Tibial artery (tissue), 4 donors: ENCODE measurements around the gene TEX29.

Experiments
- DNase-seq, 2 donors: peaks; one replicate each; pipeline ENCODE4 v3.0.0-alpha.2; 2019
- H3K27ac ChIP-seq, 2 donors: fragments of 200-600 bp; sonication (generic) in 1 of 2; 1 replicate in 1 of 2; 2 replicates in 1 of 2; pipeline ENCODE4 v1.5.1; 2018 to 2019; ENCODE audit warnings: mild to moderate bottlenecking in 1 of 2
- H3K27me3 ChIP-seq, 2 donors: fragments of 200-600 bp; sonication (generic) in 1 of 2; one replicate each; pipeline versions ENCODE4 v1.5.1 to v1.6.0; 2016 to 2019
- H3K36me3 ChIP-seq, 3 donors: fragments of 200-600 bp; sonication (generic) in 2 of 3; one replicate each; pipeline ENCODE4 v1.5.1; 2016 to 2019; ENCODE audit warnings: mild to moderate bottlenecking in 2 of 3
- H3K4me1 ChIP-seq, 4 donors: fragments of 200-600 bp; sonication (generic) in 2 of 4; 1 replicate in 3 of 4; 2 replicates in 1 of 4; pipeline ENCODE4 v1.5.1; 2016 to 2019
- H3K4me3 ChIP-seq, 2 donors: fragments of 200-600 bp; sonication (generic) in 1 of 2; 1 replicate in 1 of 2; 2 replicates in 1 of 2; pipeline ENCODE4 v1.5.1; 2018 to 2019; ENCODE audit warnings: mild to moderate bottlenecking in 2 of 2
- H3K9me3 ChIP-seq, 3 donors: fragments of 200-600 bp; sonication (generic) in 1 of 3; one replicate each; pipeline ENCODE4 v1.5.1; 2016 to 2019
- CTCF ChIP-seq, 2 experiments: fragments of 200-600 bp in 1 of 2; fragments of 450-650 bp in 1 of 2; IDR thresholded peaks; one replicate each; pipeline ENCODE4 v1.5.1; 2017 to 2019; ENCODE audit warnings: antibody characterized with exemption in 2 of 2, mild to moderate bottlenecking in 1 of 2, moderate library complexity in 1 of 2
- intact Hi-C: fragments of 100-400 bp; cut with DNase I; formaldehyde crosslinking; loops from one replicate; pipeline ENCODE4 v1.15.0; 2023; ENCODE audit warnings: low total_unique reads

TEX29 gene

GRCh38 chr13:111313911-111314425, 6.5 kb upstream of the TEX29 start:
- no peak overlapping the region for H3K4me3 ChIP-seq

DNA sequence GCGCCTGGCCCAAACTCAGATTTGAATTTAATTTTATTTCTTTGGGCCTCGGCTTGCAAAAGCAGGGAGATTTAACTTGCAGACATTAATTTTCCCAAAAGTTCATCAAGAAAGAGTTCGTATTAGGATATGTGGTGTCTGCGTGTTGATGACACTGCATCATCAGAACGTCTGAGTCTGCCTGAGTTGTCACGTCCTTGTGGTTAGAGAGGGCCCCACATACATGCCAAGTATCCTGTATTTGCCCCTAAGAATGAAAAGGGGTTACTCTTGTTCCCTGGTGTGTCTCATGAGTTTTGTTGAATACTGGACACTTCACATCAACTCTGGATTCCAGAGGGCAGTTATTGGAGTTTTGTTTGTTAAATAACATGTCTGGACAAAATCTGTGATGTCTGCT, 5.6 kb upstream of the TEX29 start:
- no peak for TF ChIP-seq CTCF (IDR thresholded peaks at IDR 0.05)

More at GRCh38 chr13:111313911-111314425, 6.5 kb upstream of the TEX29 start:
- Histone ChIP-seq H3K27me3 (no peaks in the 10 kb centered on the region), H3K36me3 (peaks cover 11 to 38% (median 25%) of the 10 kb centered on the region in 3 donors), H3K9me3 (peaks cover 0 to 6% (median 4%) of the 10 kb centered on the region in 3 donors), H3K27ac (no peak overlapping the region), H3K4me1 (peaks cover 0 to 18% (median 7%) of the 10 kb centered on the region in 4 donors)
- DNase-seq: no peak
- intact Hi-C loops: no loop called here
- no peak for TF ChIP-seq CTCF (IDR thresholded peaks at IDR 0.05)

GRCh38 chr13:111315347-111315995, 5.0 kb upstream of the TEX29 start:
- TF ChIP-seq CTCF (IDR thresholded peaks at IDR 0.05): no peak
- intact Hi-C loops: no loop called here
- H3K9me3 ChIP-seq: peaks cover 0 to 6% (median 4%) of the 10 kb centered on the region in 3 donors
- no peak overlapping the region for H3K27ac ChIP-seq
- H3K4me1 ChIP-seq: peaks cover 0 to 18% (median 7%) of the 10 kb centered on the region in 4 donors
- H3K27me3 ChIP-seq: no peaks in the 10 kb centered on the region
- H3K36me3 ChIP-seq: peaks cover 11 to 37% (median 25%) of the 10 kb centered on the region in 3 donors
- DNase-seq: no peak
- no peak overlapping the region for H3K4me3 ChIP-seq

More for the DNA sequence above, 5.6 kb upstream of the TEX29 start:
- H3K4me3 ChIP-seq: no peak overlapping the region
- H3K36me3 ChIP-seq: peaks cover 11 to 37% (median 25%) of the 10 kb centered on the region in 3 donors
- no peaks in the 10 kb centered on the region for H3K27me3 ChIP-seq
- no peak overlapping the region for H3K27ac ChIP-seq
- H3K4me1 ChIP-seq: peaks cover 0 to 18% (median 7%) of the 10 kb centered on the region in 4 donors
- no peak for DNase-seq
- H3K9me3 ChIP-seq: peaks cover 0 to 6% (median 4%) of the 10 kb centered on the region in 3 donors
- intact Hi-C loops: no loop called here

GRCh38 chr13:111316161-111316730, 4.2 kb upstream of the TEX29 start:
- Histone ChIP-seq H3K27me3 (no peaks in the 10 kb centered on the region), H3K4me3 (no peak overlapping the region), H3K36me3 (peaks cover 11 to 37% (median 23%) of the 10 kb centered on the region in 3 donors), H3K27ac (no peak overlapping the region), H3K9me3 (peaks cover 0 to 6% (median 4%) of the 10 kb centered on the region in 3 donors), H3K4me1 (peaks cover 0 to 18% (median 7%) of the 10 kb centered on the region in 4 donors)
- intact Hi-C loops: no loop called here
- no peak for DNase-seq
- TF ChIP-seq CTCF (IDR thresholded peaks at IDR 0.05): no peak

DNA sequence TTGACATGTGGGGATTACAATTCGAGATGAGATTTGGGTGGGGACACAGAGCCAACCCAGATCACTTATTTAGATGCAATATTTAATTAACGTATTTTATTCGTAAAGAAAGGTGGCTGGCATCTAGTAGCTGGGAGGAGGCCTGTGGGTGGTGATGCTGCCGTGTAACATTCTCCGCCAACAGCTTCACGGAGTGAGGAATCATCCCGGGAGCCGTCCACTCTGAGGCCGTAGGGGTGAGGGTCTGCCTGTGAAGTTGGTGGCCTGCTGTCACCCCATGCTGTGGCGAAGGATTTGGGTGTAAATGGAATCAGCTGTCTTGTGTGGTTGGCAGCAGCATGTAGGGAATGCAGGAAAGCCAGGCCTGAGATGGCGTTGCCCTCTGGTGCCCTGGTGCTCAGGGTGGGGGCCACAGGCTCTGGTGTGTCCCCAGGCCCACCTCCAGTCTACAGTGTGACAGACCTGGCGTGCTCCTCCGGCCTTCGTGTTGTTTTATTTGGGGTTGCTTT, 3.3 kb upstream of the TEX29 start:
- Histone ChIP-seq H3K27me3 (no peaks in the 10 kb centered on the region), H3K27ac (no peak overlapping the region), H3K4me3 (no peak overlapping the region), H3K9me3 (peaks cover 0 to 6% (median 4%) of the 10 kb centered on the region in 3 donors), H3K36me3 (peaks cover 11 to 30% (median 16%) of the 10 kb centered on the region in 3 donors), H3K4me1 (peaks cover 0 to 18% (median 7%) of the 10 kb centered on the region in 4 donors)
- intact Hi-C loops: no loop called here
- DNase-seq: no peak
- TF ChIP-seq CTCF (IDR thresholded peaks at IDR 0.05): no peak
